Measurements from ENCODE around the gene CACNA2D3. TPM values are rescaled to one million over a fixed set of nuclear protein-coding genes. Genes with fewer than 3 reads are reported as not detected.
"Not testable (repeated sequence)": the region's sequence is repeated elsewhere in the genome, so short reads cannot be mapped to it uniquely, and the experiment has no call there.

CACNA2D3 gene
- total and polyA plus RNA-seq, 2 experiments from 2014 or later = 1.1 to 2.5 TPM

GRCh38 chr3:54633444-54634121 is 511.2 kb downstream of the CACNA2D3 start:
- H3K4me1 ChIP-seq (ENCODE audit: insufficient read depth) = no peaks in the 10 kb centered on the region
- 86% methylated on average over 10 of the region's 10 CpGs for WGBS (ENCODE audit: low lambda C conversion rate, missing lambda C conversion rate)
- H3K27ac ChIP-seq = no peak overlapping the region
- no peak for DNase-seq (ENCODE audit: low spot score)
- no peak for TF ChIP-seq EZH2phosphoT487 (IDR thresholded peaks at IDR 0.05; ENCODE audit: low read depth, severe bottlenecking, unreplicated experiment)
- TF ChIP-seq CTCF (IDR thresholded peaks at IDR 0.05; ENCODE audit: poor library complexity) = no peak
- no peak for TF ChIP-seq EZH2 (IDR thresholded peaks at IDR 0.05; ENCODE audit: borderline replicate concordance)
- no peak overlapping the region for H3K4me3 ChIP-seq
- peaks cover 14% of the 10 kb centered on the region for H3K27me3 ChIP-seq
- no peak overlapping the region for H2AFZ ChIP-seq
- H3K9me3 ChIP-seq (ENCODE audit: low read depth) = no peaks in the 10 kb centered on the region
- no peaks in the 10 kb centered on the region for H3K79me2 ChIP-seq
- H3K9me2 ChIP-seq (replicated peaks; ENCODE audit: insufficient read depth) = no peaks in the 10 kb centered on the region
- H3K4me2 ChIP-seq = no peak overlapping the region
- H4K20me1 ChIP-seq (ENCODE audit: insufficient read depth, poor library complexity, severe bottlenecking) = no peaks in the 10 kb centered on the region
- no peaks in the 10 kb centered on the region for H3K36me3 ChIP-seq (replicated peaks; ENCODE audit: insufficient read depth, low read depth)

- WGBS (ENCODE audit: low lambda C conversion rate, missing lambda C conversion rate) = 91% methylated on average over 3 of the region's 3 CpGs
- TF ChIP-seq CTCF (IDR thresholded peaks at IDR 0.05; ENCODE audit: poor library complexity) = no peak
- TF ChIP-seq EZH2phosphoT487 (IDR thresholded peaks at IDR 0.05; ENCODE audit: low read depth, severe bottlenecking, unreplicated experiment) = no peak
- no peak for TF ChIP-seq EZH2 (IDR thresholded peaks at IDR 0.05; ENCODE audit: borderline replicate concordance)
- H3K4me2 ChIP-seq = no peak overlapping the region
- H3K36me3 ChIP-seq (replicated peaks; ENCODE audit: insufficient read depth, low read depth) = no peaks in the 10 kb centered on the region
- H3K27me3 ChIP-seq = peaks cover 19% of the 10 kb centered on the region
- no peaks in the 10 kb centered on the region for H3K79me2 ChIP-seq
- no peak for DNase-seq (ENCODE audit: low spot score)
- no peak overlapping the region for H3K27ac ChIP-seq
- no peak overlapping the region for H2AFZ ChIP-seq
- no peaks in the 10 kb centered on the region for H3K9me3 ChIP-seq (ENCODE audit: low read depth)
- H3K9me2 ChIP-seq (replicated peaks; ENCODE audit: insufficient read depth) = no peaks in the 10 kb centered on the region
- no peaks in the 10 kb centered on the region for H4K20me1 ChIP-seq (ENCODE audit: insufficient read depth, poor library complexity, severe bottlenecking)
- H3K4me1 ChIP-seq (ENCODE audit: insufficient read depth) = no peaks in the 10 kb centered on the region
- no peak overlapping the region for H3K4me3 ChIP-seq
These were observed 511.7 kb downstream of the CACNA2D3 start for GRCh38 chr3:54634122-54634469.

DNA sequence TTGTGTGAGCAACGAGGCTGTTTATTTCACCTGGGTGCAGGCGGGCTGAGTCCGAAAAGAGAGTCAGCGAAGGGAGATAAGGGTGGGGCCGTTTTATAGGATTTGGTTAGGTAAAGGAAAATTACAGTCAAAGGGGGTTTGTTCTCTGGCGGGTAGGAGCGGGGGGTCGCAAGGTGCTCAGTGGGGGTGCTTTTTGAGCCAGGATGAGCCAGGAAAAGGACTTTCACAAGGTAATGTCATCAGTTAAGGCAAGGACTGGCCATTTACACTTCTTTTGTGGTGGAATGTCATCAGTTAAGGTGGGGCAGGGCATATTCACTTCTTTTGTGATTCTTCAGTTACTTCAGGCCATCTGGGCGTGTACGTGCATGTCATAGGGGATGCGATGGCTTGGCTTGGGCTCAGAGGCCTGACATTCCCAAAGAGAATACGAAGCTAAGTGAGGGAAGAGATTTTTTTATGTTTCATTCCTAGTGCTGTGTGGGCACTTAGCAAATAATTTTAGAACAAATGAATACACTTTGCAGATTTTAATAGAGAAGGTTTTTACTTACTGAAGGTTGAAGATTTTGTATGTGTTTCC is 517.5 kb downstream of the CACNA2D3 start:
- not testable (repeated sequence) for H4K20me1 ChIP-seq (ENCODE audit: insufficient read depth, poor library complexity, severe bottlenecking); H3K79me2 ChIP-seq; DNase-seq (ENCODE audit: low spot score); H3K9me2 ChIP-seq (replicated peaks; ENCODE audit: insufficient read depth); H3K27ac ChIP-seq; H3K4me1 ChIP-seq (ENCODE audit: insufficient read depth); H3K9me3 ChIP-seq (ENCODE audit: low read depth); H2AFZ ChIP-seq; H3K4me3 ChIP-seq; H3K4me2 ChIP-seq; H3K36me3 ChIP-seq (replicated peaks; ENCODE audit: insufficient read depth, low read depth)
- peaks cover 42% of the 10 kb centered on the region for H3K27me3 ChIP-seq
- WGBS (ENCODE audit: low lambda C conversion rate, missing lambda C conversion rate) = 39% methylated on average over 9 of the region's 12 CpGs

- Histone ChIP-seq H3K36me3 (replicated peaks; ENCODE audit: insufficient read depth, low read depth) (no peaks in the 10 kb centered on the region), H3K4me3 (no peak overlapping the region), H3K9me2 (replicated peaks; ENCODE audit: insufficient read depth) (no peaks in the 10 kb centered on the region), H3K79me2 (no peaks in the 10 kb centered on the region), H4K20me1 (ENCODE audit: insufficient read depth, poor library complexity, severe bottlenecking) (no peaks in the 10 kb centered on the region), H3K4me2 (no peak overlapping the region), H2AFZ (no peak overlapping the region), H3K27ac (no peak overlapping the region), H3K9me3 (ENCODE audit: low read depth) (no peaks in the 10 kb centered on the region), H3K4me1 (ENCODE audit: insufficient read depth) (no peaks in the 10 kb centered on the region), H3K27me3 (peaks cover 42% of the 10 kb centered on the region)
- TF ChIP-seq CTCF (IDR thresholded peaks at IDR 0.05; ENCODE audit: poor library complexity) = no peak
- no peak for TF ChIP-seq EZH2phosphoT487 (IDR thresholded peaks at IDR 0.05; ENCODE audit: low read depth, severe bottlenecking, unreplicated experiment)
- TF ChIP-seq EZH2 (IDR thresholded peaks at IDR 0.05; ENCODE audit: borderline replicate concordance) = no peak
- DNase-seq (ENCODE audit: low spot score) = no peak
- 59% methylated on average over 2 of the region's 2 CpGs for WGBS (ENCODE audit: low lambda C conversion rate, missing lambda C conversion rate)
These were observed 519.1 kb downstream of the CACNA2D3 start for GRCh38 chr3:54641226-54642014.

Measured in hepatocyte (in vitro differentiated cells).